Activated naive CD8-positive, alpha-beta T cell treated with anti-CD3 and anti-CD28 coated beads for 36 hours (primary cell): Measurements from ENCODE around the gene EYS. TPM values are rescaled to one million over a fixed set of nuclear protein-coding genes. Genes with fewer than 3 reads are reported as not detected.
"Not testable (repeated sequence)": the region's sequence is repeated elsewhere in the genome, so short reads cannot be mapped to it uniquely, and the experiment has no call there.

ENCODE experiments used
- DNase-seq: peaks from one replicate; pipeline ENCODE4 v3.0.0; 2021
- H3K27ac Mint-ChIP-seq: one replicate; pipeline ENCODE4 v1.8.0; 2022; ENCODE audit warnings: mild to moderate bottlenecking, moderate library complexity, mixed read lengths
- H3K27me3 Mint-ChIP-seq: one replicate; pipeline ENCODE4 v1.8.0; 2022; ENCODE audit warnings: mild to moderate bottlenecking, mixed read lengths
- H3K36me3 Mint-ChIP-seq: one replicate; pipeline ENCODE4 v1.8.0; 2021; ENCODE audit warnings: mild to moderate bottlenecking, mixed read lengths
- H3K4me1 Mint-ChIP-seq: one replicate; pipeline ENCODE4 v1.8.0; 2021; ENCODE audit warnings: mixed read lengths
- H3K4me3 Mint-ChIP-seq: one replicate; pipeline ENCODE4 v1.8.0; 2022; ENCODE audit warnings: mild to moderate bottlenecking, moderate library complexity, mixed read lengths
- H3K9me3 Mint-ChIP-seq: one replicate; pipeline ENCODE4 v1.8.0; 2022; ENCODE audit warnings: mixed read lengths
- total RNA-seq, 2 experiments: library from RNA; stranded (reverse); gene quantifications; one replicate each; pipeline ENCODE4 v1.2.3, GENCODE V29; 2021

Gene EYS
- total RNA-seq, 2 experiments from 2014 or later: not detected

GRCh38 chr6:64046746-64047208 is 1660.2 kb downstream of the EYS start:
- Mint-ChIP-seq H3K36me3 (no peaks in the 10 kb centered on the region), H3K4me1 (no peaks in the 10 kb centered on the region), H3K9me3 (no peaks in the 10 kb centered on the region), H3K27me3 (no peaks in the 10 kb centered on the region), H3K4me3 (no peak overlapping the region), H3K27ac (no peak overlapping the region)
- no peak for DNase-seq

- Mint-ChIP-seq H3K27ac (no peak overlapping the region), H3K4me1 (no peaks in the 10 kb centered on the region), H3K4me3 (no peak overlapping the region), H3K36me3 (no peaks in the 10 kb centered on the region), H3K27me3 (no peaks in the 10 kb centered on the region), H3K9me3 (no peaks in the 10 kb centered on the region)
- DNase-seq: no peak
Measured at GRCh38 chr6:64041373-64041772, 1665.7 kb downstream of the EYS start.

- Mint-ChIP-seq H3K27ac (no peak overlapping the region), H3K4me3 (no peak overlapping the region), H3K9me3 (no peaks in the 10 kb centered on the region), H3K36me3 (no peaks in the 10 kb centered on the region), H3K4me1 (no peaks in the 10 kb centered on the region), H3K27me3 (no peaks in the 10 kb centered on the region)
- no peak for DNase-seq
Measured at GRCh38 chr6:64040113-64040512, 1666.9 kb downstream of the EYS start.

GRCh38 chr6:64037427-64037826 is 1669.6 kb downstream of the EYS start:
- Mint-ChIP-seq H3K9me3 (no peaks in the 10 kb centered on the region), H3K36me3 (no peaks in the 10 kb centered on the region), H3K4me3 (no peak overlapping the region), H3K27ac (no peak overlapping the region), H3K4me1 (no peaks in the 10 kb centered on the region), H3K27me3 (no peaks in the 10 kb centered on the region)
- DNase-seq: no peak

GRCh38 chr6:64034910-64035655 is 1671.9 kb downstream of the EYS start:
- Mint-ChIP-seq H3K4me3 (no peak overlapping the region), H3K27me3 (no peaks in the 10 kb centered on the region), H3K9me3 (no peaks in the 10 kb centered on the region), H3K4me1 (no peaks in the 10 kb centered on the region), H3K36me3 (no peaks in the 10 kb centered on the region), H3K27ac (no peak overlapping the region)
- no peak for DNase-seq

- Mint-ChIP-seq H3K9me3 (no peaks in the 10 kb centered on the region), H3K36me3 (no peaks in the 10 kb centered on the region), H3K27me3 (no peaks in the 10 kb centered on the region), H3K27ac (no peak overlapping the region), H3K4me3 (no peak overlapping the region), H3K4me1 (no peaks in the 10 kb centered on the region)
- DNase-seq: no peak
Measured at GRCh38 chr6:64034291-64034690, 1672.7 kb downstream of the EYS start.

GRCh38 chr6:64030950-64031618 is 1675.9 kb downstream of the EYS start:
- not testable (repeated sequence) for DNase-seq, H3K27me3 Mint-ChIP-seq, H3K27ac Mint-ChIP-seq, H3K36me3 Mint-ChIP-seq, H3K9me3 Mint-ChIP-seq, H3K4me1 Mint-ChIP-seq, H3K4me3 Mint-ChIP-seq

- no peak for DNase-seq
- H3K36me3 Mint-ChIP-seq: no peaks in the 10 kb centered on the region
- H3K27me3 Mint-ChIP-seq: no peaks in the 10 kb centered on the region
- peaks cover 3% of the 10 kb centered on the region for H3K9me3 Mint-ChIP-seq
- no peak overlapping the region for H3K27ac Mint-ChIP-seq
- no peaks in the 10 kb centered on the region for H3K4me1 Mint-ChIP-seq
- H3K4me3 Mint-ChIP-seq: no peak overlapping the region
Measured at GRCh38 chr6:64023693-64024092, 1683.3 kb downstream of the EYS start.

GRCh38 chr6:64014595-64014994 is 1692.4 kb downstream of the EYS start:
- Mint-ChIP-seq H3K36me3 (no peaks in the 10 kb centered on the region), H3K27ac (no peak overlapping the region), H3K4me1 (no peaks in the 10 kb centered on the region), H3K4me3 (no peak overlapping the region), H3K27me3 (no peaks in the 10 kb centered on the region), H3K9me3 (peaks cover 2% of the 10 kb centered on the region)
- no peak for DNase-seq

- DNase-seq: no peak
- Mint-ChIP-seq H3K27me3 (no peaks in the 10 kb centered on the region), H3K36me3 (no peaks in the 10 kb centered on the region), H3K27ac (no peak overlapping the region), H3K4me3 (no peak overlapping the region), H3K4me1 (no peaks in the 10 kb centered on the region), H3K9me3 (peaks cover 5% of the 10 kb centered on the region)
Measured at GRCh38 chr6:64013011-64013410, 1694.0 kb downstream of the EYS start.

GRCh38 chr6:64012351-64013001 is 1694.5 kb downstream of the EYS start:
- Mint-ChIP-seq H3K36me3 (no peaks in the 10 kb centered on the region), H3K4me3 (no peak overlapping the region), H3K4me1 (no peaks in the 10 kb centered on the region), H3K27ac (no peak overlapping the region), H3K9me3 (peaks cover 5% of the 10 kb centered on the region), H3K27me3 (no peaks in the 10 kb centered on the region)
- DNase-seq: no peak

GRCh38 chr6:64010666-64011065 is 1696.4 kb downstream of the EYS start:
- no peaks in the 10 kb centered on the region for H3K27me3 Mint-ChIP-seq
- H3K4me3 Mint-ChIP-seq: no peak overlapping the region
- H3K9me3 Mint-ChIP-seq: peaks cover 8% of the 10 kb centered on the region
- no peaks in the 10 kb centered on the region for H3K4me1 Mint-ChIP-seq
- DNase-seq: no peak
- no peak overlapping the region for H3K27ac Mint-ChIP-seq
- no peaks in the 10 kb centered on the region for H3K36me3 Mint-ChIP-seq

GRCh38 chr6:64010010-64010409 is 1697.0 kb downstream of the EYS start:
- H3K27ac Mint-ChIP-seq: no peak overlapping the region
- H3K4me3 Mint-ChIP-seq: no peak overlapping the region
- peaks cover 8% of the 10 kb centered on the region for H3K9me3 Mint-ChIP-seq
- no peak for DNase-seq
- no peaks in the 10 kb centered on the region for H3K27me3 Mint-ChIP-seq
- H3K4me1 Mint-ChIP-seq: no peaks in the 10 kb centered on the region
- no peaks in the 10 kb centered on the region for H3K36me3 Mint-ChIP-seq

GRCh38 chr6:64006246-64006645 is 1700.8 kb downstream of the EYS start:
- Mint-ChIP-seq H3K9me3 (peaks cover 11% of the 10 kb centered on the region), H3K4me1 (no peaks in the 10 kb centered on the region), H3K4me3 (no peak overlapping the region), H3K27ac (no peak overlapping the region), H3K36me3 (no peaks in the 10 kb centered on the region), H3K27me3 (no peaks in the 10 kb centered on the region)
- no peak for DNase-seq

- H3K36me3 Mint-ChIP-seq: no peaks in the 10 kb centered on the region
- DNase-seq: no peak
- H3K27me3 Mint-ChIP-seq: peaks cover 3% of the 10 kb centered on the region
- H3K4me1 Mint-ChIP-seq: no peaks in the 10 kb centered on the region
- H3K4me3 Mint-ChIP-seq: no peak overlapping the region
- H3K9me3 Mint-ChIP-seq: peaks cover 3% of the 10 kb centered on the region
- H3K27ac Mint-ChIP-seq: no peak overlapping the region
Measured at GRCh38 chr6:64000818-64001491, 1706.1 kb downstream of the EYS start.
